CD14-positive monocyte (primary cell): Measurements from ENCODE around the gene TNFSF4. TPM values are rescaled to one million over a fixed set of nuclear protein-coding genes. Genes with fewer than 3 reads are reported as not detected.

ENCODE experiments used
- DNase-seq, 3 donors: peaks; one replicate each; pipeline ENCODE4 v3.0.0-alpha.2; 2011 to 2022
- H2AFZ ChIP-seq: 2 replicates; pipeline ENCODE4 v1.6.0; 2012; ENCODE audit warnings: mild to moderate bottlenecking, low read depth, low read length, inconsistent platforms; ENCODE audit not compliant: insufficient read depth, poor library complexity, severe bottlenecking
- H3K27ac ChIP-seq, 2 donors: 1 replicate in 1 of 2; 2 replicates in 1 of 2; pipeline ENCODE4 v1.5.1; 2012 to 2013; ENCODE audit warnings: low read length in 2 of 2, control low read depth in 1 of 2, inconsistent platforms in 1 of 2, low read depth in 1 of 2, mild to moderate bottlenecking in 1 of 2
- H3K27me3 ChIP-seq, 2 donors: one replicate each; pipeline versions ENCODE4 v1.6.0 to v1.6.1; 2011 to 2013; ENCODE audit warnings: low read length in 2 of 2; ENCODE audit not compliant: control insufficient read depth in 2 of 2, insufficient read depth in 2 of 2
- H3K36me3 ChIP-seq, 2 donors: replicated peaks in 1 of 2; 1 replicate in 1 of 2; 2 replicates in 1 of 2; pipeline versions ENCODE4 v1.5.1 to v1.6.1; 2012 to 2013; ENCODE audit warnings: low read length in 2 of 2, control low read depth in 1 of 2, inconsistent platforms in 1 of 2, mild to moderate bottlenecking in 1 of 2; ENCODE audit not compliant: insufficient read depth in 2 of 2, control insufficient read depth in 1 of 2
- H3K4me1 ChIP-seq, 2 donors: 1 replicate in 1 of 2; 2 replicates in 1 of 2; pipeline versions ENCODE4 v1.5.1 to v1.6.1; 2012 to 2013; ENCODE audit warnings: low read length in 2 of 2, control low read depth in 1 of 2, inconsistent platforms in 1 of 2, mild to moderate bottlenecking in 1 of 2, moderate library complexity in 1 of 2; ENCODE audit not compliant: insufficient read depth in 2 of 2, control insufficient read depth in 1 of 2
- H3K4me2 ChIP-seq: replicated peaks from 2 replicates; pipeline ENCODE3; 2012; ENCODE audit warnings: low read length, moderate library complexity, mild to moderate bottlenecking; ENCODE audit not compliant: poor library complexity, severe bottlenecking; ENCODE audit errors: extremely low read depth
- H3K4me3 ChIP-seq, 3 experiments: fragments of 200-600 bp in 1 of 3; sonication (generic) in 1 of 3; replicated peaks in 1 of 3; 1 replicate in 2 of 3; 2 replicates in 1 of 3; pipeline ENCODE4 v1.5.1; 2011 to 2013; ENCODE audit warnings: low read length in 3 of 3, mild to moderate bottlenecking in 3 of 3, control low read depth in 2 of 3, low read depth in 2 of 3, inconsistent platforms in 1 of 3, moderate library complexity in 1 of 3
- H3K79me2 ChIP-seq: 2 replicates; pipeline ENCODE4 v1.6.0; 2012; ENCODE audit warnings: mild to moderate bottlenecking, control low read depth, inconsistent platforms, low read length, moderate library complexity; ENCODE audit not compliant: insufficient read depth
- H3K9ac ChIP-seq: 2 replicates; pipeline ENCODE4 v1.6.0; 2017; ENCODE audit warnings: low read length, mild to moderate bottlenecking; ENCODE audit not compliant: insufficient read depth, poor library complexity, severe bottlenecking
- H3K9me3 ChIP-seq, 2 donors: replicated peaks in 1 of 2; 1 replicate in 1 of 2; 2 replicates in 1 of 2; pipeline versions ENCODE4 v1.5.1 to v1.6.1; 2012 to 2013; ENCODE audit warnings: low read length in 2 of 2, control low read depth in 1 of 2; ENCODE audit not compliant: control insufficient read depth in 1 of 2, insufficient read depth in 1 of 2
- H4K20me1 ChIP-seq: 2 replicates; pipeline ENCODE4 v1.6.0; 2012; ENCODE audit warnings: mild to moderate bottlenecking, low read length, control low read depth, moderate library complexity; ENCODE audit not compliant: insufficient read depth
- H3K27ac Mint-ChIP-seq, 7 donors: one replicate each; pipeline ENCODE4 v1.8.0; 2020; ENCODE audit warnings: mild to moderate bottlenecking in 7 of 7, mixed read lengths in 7 of 7, moderate library complexity in 6 of 7, inconsistent platforms in 2 of 7
- H3K27me3 Mint-ChIP-seq, 3 donors: one replicate each; pipeline ENCODE4 v1.8.0; 2021 to 2022; ENCODE audit warnings: low read depth in 3 of 3, mild to moderate bottlenecking in 3 of 3, mixed read lengths in 3 of 3, moderate library complexity in 3 of 3, inconsistent platforms in 1 of 3
- H3K36me3 Mint-ChIP-seq, 2 donors: one replicate each; pipeline ENCODE4 v1.8.0; 2020; ENCODE audit warnings: mixed read lengths in 2 of 2, inconsistent platforms in 1 of 2, mild to moderate bottlenecking in 1 of 2
- H3K4me1 Mint-ChIP-seq: one replicate; pipeline ENCODE4 v1.8.0; 2020; ENCODE audit warnings: mild to moderate bottlenecking, mixed read lengths
- H3K4me3 Mint-ChIP-seq, 2 donors: one replicate each; pipeline ENCODE4 v1.8.0; 2020; ENCODE audit warnings: mild to moderate bottlenecking in 2 of 2, mixed read lengths in 2 of 2, moderate library complexity in 1 of 2
- H3K9me3 Mint-ChIP-seq, 7 donors: one replicate each; pipeline ENCODE4 v1.8.0; 2020 to 2022; ENCODE audit warnings: mixed read lengths in 7 of 7, mild to moderate bottlenecking in 6 of 7, moderate library complexity in 6 of 7, inconsistent platforms in 2 of 7
- CTCF ChIP-seq: fragments of 200-600 bp; IDR thresholded peaks from one replicate; pipeline ENCODE4 v1.8.0; 2022; ENCODE audit warnings: antibody characterized with exemption, mild to moderate bottlenecking
- WGBS: methylation state at CpG from one replicate; pipeline ENCODE4 v1.1.5; 2013; ENCODE audit warnings: missing lambda C conversion rate; ENCODE audit not compliant: insufficient coverage; 5-methylcytosine and 5-hydroxymethylcytosine counted together
- intact Hi-C, 2 donors: fragments of 100-400 bp; cut with micrococcal nuclease; formaldehyde crosslinking; loops; one replicate each; pipeline versions ENCODE4 v1.15.0 to v1.15.1; 2023
- polyA plus RNA-seq, 3 donors: library from polyadenylated mRNA; depleted of rRNA in 1 of 3; unstranded in 2 of 3; stranded (reverse) in 1 of 3; fragments of 300-500 nt in 2 of 3; fragments of >200 nt in 1 of 3; fragmentation: Illumina TruSeq in 2 of 3; gene quantifications; 1 replicate in 2 of 3; 2 replicates in 1 of 3; pipeline ENCODE4 v1.2.3, GENCODE V29; 2012 to 2021

The TNFSF4 gene
- polyA plus RNA-seq, 3 donors = 0.21 to 0.40 (median 0.38) TPM

GRCh38 chr1:173153503-173153902, 53.6 kb downstream of the TNFSF4 start:
- H3K27me3 Mint-ChIP-seq = peaks cover 0 to 3% (median 0%) of the 10 kb centered on the region in 3 donors
- no peaks in the 10 kb centered on the region for H4K20me1 ChIP-seq
- H3K4me1 Mint-ChIP-seq = peaks cover 9% of the 10 kb centered on the region
- no peaks in the 10 kb centered on the region for H3K79me2 ChIP-seq
- H3K27me3 ChIP-seq = no peaks in the 10 kb centered on the region
- H3K27ac Mint-ChIP-seq = peak overlapping the region in 2 of 7 donors; percentile 25 to 33
- no peaks in the 10 kb centered on the region for H3K4me1 ChIP-seq
- no peak overlapping the region for H2AFZ ChIP-seq
- no peak for TF ChIP-seq CTCF
- no peak for DNase-seq
- H3K9me3 Mint-ChIP-seq = peaks cover 3 to 21% (median 18%) of the 10 kb centered on the region in 7 donors
- H3K4me3 ChIP-seq = no peak overlapping the region
- no peaks in the 10 kb centered on the region for H3K36me3 Mint-ChIP-seq
- peaks cover 0 to 10% of the 10 kb centered on the region in 2 donors for H3K9me3 ChIP-seq
- H3K4me3 Mint-ChIP-seq = no peak overlapping the region
- H3K9ac ChIP-seq = no peak overlapping the region
- H3K27ac ChIP-seq = no peak overlapping the region
- intact Hi-C loops = no loop called here
- no peak overlapping the region for H3K4me2 ChIP-seq
- 86% methylated on average over 2 of the region's 4 CpGs for WGBS
- no peaks in the 10 kb centered on the region for H3K36me3 ChIP-seq

GRCh38 chr1:173152598-173152997, 54.5 kb downstream of the TNFSF4 start:
- Histone ChIP-seq H3K9me3 (peaks cover 0 to 17% of the 10 kb centered on the region in 2 donors), H3K79me2 (no peaks in the 10 kb centered on the region), H3K27me3 (no peaks in the 10 kb centered on the region), H3K9ac (no peak overlapping the region), H3K27ac (no peak overlapping the region), H3K36me3 (no peaks in the 10 kb centered on the region), H3K4me2 (no peak overlapping the region), H3K4me1 (no peaks in the 10 kb centered on the region), H2AFZ (no peak overlapping the region), H4K20me1 (no peaks in the 10 kb centered on the region), H3K4me3 (no peak overlapping the region)
- 89% methylated on average over 1 of the region's 2 CpGs for WGBS
- no peak for TF ChIP-seq CTCF
- peaks cover 9% of the 10 kb centered on the region for H3K4me1 Mint-ChIP-seq
- peaks cover 0 to 3% (median 0%) of the 10 kb centered on the region in 3 donors for H3K27me3 Mint-ChIP-seq
- no peak overlapping the region for H3K4me3 Mint-ChIP-seq
- H3K36me3 Mint-ChIP-seq = no peaks in the 10 kb centered on the region
- H3K27ac Mint-ChIP-seq = no peak overlapping the region
- intact Hi-C loops = no loop called here
- DNase-seq = no peak
- H3K9me3 Mint-ChIP-seq = peaks cover 6 to 22% (median 18%) of the 10 kb centered on the region in 7 donors
